Loucy (cell line): ENCODE results near the gene RAP1GDS1.

Experiments
- H2AFZ ChIP-seq: fragments of 200-600 bp; sonication (generic); 2 replicates; pipeline ENCODE4 v1.6.0; 2016; ENCODE audit warnings: antibody characterized with exemption, mild to moderate bottlenecking, low read length, moderate library complexity
- H3F3A ChIP-seq: fragments of 200-600 bp; 2 replicates; pipeline ENCODE4 v1.6.0; 2016; ENCODE audit warnings: antibody characterized with exemption, low read depth, mild to moderate bottlenecking
- H3K27me3 ChIP-seq: fragments of 200-600 bp; sonication (generic); 2 replicates; pipeline ENCODE4 v1.6.1; 2014; ENCODE audit warnings: low read length, mild to moderate bottlenecking; ENCODE audit not compliant: insufficient read depth, poor library complexity, severe bottlenecking
- H3K36me3 ChIP-seq: fragments of 200-600 bp; sonication (generic); 2 replicates; pipeline ENCODE4 v1.6.1; 2016; ENCODE audit warnings: low read length; ENCODE audit not compliant: insufficient read depth
- H3K4me1 ChIP-seq: fragments of 200-600 bp; sonication (generic); 2 replicates; pipeline ENCODE4 v1.5.1; 2014; ENCODE audit warnings: low read length, mild to moderate bottlenecking; ENCODE audit not compliant: insufficient read depth, poor library complexity, severe bottlenecking
- H3K4me2 ChIP-seq: fragments of 200-600 bp; sonication (generic); 2 replicates; pipeline ENCODE4 v1.6.0; 2014; ENCODE audit warnings: antibody characterized with exemption, low read length, low read depth, mild to moderate bottlenecking; ENCODE audit not compliant: poor library complexity, severe bottlenecking
- H3K4me3 ChIP-seq: fragments of 200-600 bp; sonication (generic); 2 replicates; pipeline ENCODE4 v1.5.1; 2014; ENCODE audit warnings: low read length, mild to moderate bottlenecking, mixed read lengths; ENCODE audit not compliant: poor library complexity, severe bottlenecking
- H3K79me2 ChIP-seq: fragments of 200-600 bp; sonication (generic); 2 replicates; pipeline ENCODE4 v1.6.1; 2014; ENCODE audit warnings: low read length; ENCODE audit not compliant: insufficient read depth
- H3K9ac ChIP-seq: fragments of 200-600 bp; sonication (generic); 2 replicates; pipeline ENCODE4 v1.6.0; 2014; ENCODE audit warnings: mild to moderate bottlenecking, low read depth, low read length, moderate library complexity; ENCODE audit not compliant: poor library complexity, severe bottlenecking
- H3K9me2 ChIP-seq: fragments of 200-600 bp; sonication (generic); replicated peaks from 2 replicates; pipeline ENCODE4 v1.6.1; 2016; ENCODE audit warnings: low read depth, low read length, mixed read lengths
- H3K9me3 ChIP-seq: fragments of 200-600 bp; sonication (generic); 2 replicates; pipeline ENCODE4 v1.6.1; 2014; ENCODE audit warnings: mild to moderate bottlenecking, antibody characterized with exemption, low read length, low read depth; ENCODE audit not compliant: insufficient read depth
- H4K20me1 ChIP-seq: fragments of 200-600 bp; sonication (generic); 2 replicates; pipeline ENCODE4 v1.6.0; 2014; ENCODE audit warnings: antibody characterized with exemption, low read length, mild to moderate bottlenecking; ENCODE audit not compliant: insufficient read depth, poor library complexity, severe bottlenecking
- CTCF ChIP-seq: fragments of 200-600 bp; sonication (generic); conservative IDR thresholded peaks from 2 replicates; pipeline ENCODE4 v1.5.1; 2014; ENCODE audit warnings: mild to moderate bottlenecking, antibody characterized with exemption, low read length
- EZH2phosphoT487 ChIP-seq: fragments of 200-600 bp; IDR thresholded peaks from 2 replicates; pipeline ENCODE4 v1.6.1; 2018; ENCODE audit warnings: antibody characterized with exemption, mild to moderate bottlenecking, moderate library complexity, borderline replicate concordance

Gene RAP1GDS1

GRCh38 chr4:98289375-98289774 is 28.2 kb downstream of the RAP1GDS1 start:
- peaks cover 73% of the 10 kb centered on the region for H3K4me1 ChIP-seq
- H3F3A ChIP-seq: peaks cover 11% of the 10 kb centered on the region
- TF ChIP-seq CTCF (no peak), EZH2phosphoT487 (no peak)
- H3K4me3 ChIP-seq: peak overlapping the region; percentile 54
- no peaks in the 10 kb centered on the region for H3K27me3 ChIP-seq
- H3K9me2 ChIP-seq: no peaks in the 10 kb centered on the region
- H4K20me1 ChIP-seq: no peaks in the 10 kb centered on the region
- peak overlapping the region; percentile 63 for H3K4me2 ChIP-seq
- no peak overlapping the region for H2AFZ ChIP-seq
- peaks cover 7% of the 10 kb centered on the region for H3K36me3 ChIP-seq
- H3K79me2 ChIP-seq: peaks cover 88% of the 10 kb centered on the region
- peak overlapping the region; percentile 71 for H3K9ac ChIP-seq
- no peaks in the 10 kb centered on the region for H3K9me3 ChIP-seq

GRCh38 chr4:98290511-98290910 is 29.3 kb downstream of the RAP1GDS1 start:
- Histone ChIP-seq H3K4me2 (peak overlapping the region; percentile 63), H2AFZ (no peak overlapping the region), H3K79me2 (peaks cover 88% of the 10 kb centered on the region), H3F3A (peaks cover 11% of the 10 kb centered on the region), H3K4me1 (peaks cover 61% of the 10 kb centered on the region), H3K9me3 (no peaks in the 10 kb centered on the region), H3K9ac (peak overlapping the region; percentile 71), H3K36me3 (peaks cover 18% of the 10 kb centered on the region), H4K20me1 (no peaks in the 10 kb centered on the region), H3K4me3 (peak overlapping the region; percentile 54), H3K27me3 (no peaks in the 10 kb centered on the region), H3K9me2 (no peaks in the 10 kb centered on the region)
- TF ChIP-seq EZH2phosphoT487 (no peak), CTCF (no peak)

GRCh38 chr4:98293104-98293887 is 32.1 kb downstream of the RAP1GDS1 start:
- Histone ChIP-seq H3K9me3 (no peaks in the 10 kb centered on the region), H4K20me1 (no peaks in the 10 kb centered on the region), H2AFZ (no peak overlapping the region), H3K36me3 (peaks cover 34% of the 10 kb centered on the region), H3K4me1 (peaks cover 42% of the 10 kb centered on the region), H3K9me2 (no peaks in the 10 kb centered on the region), H3K4me3 (no peak overlapping the region), H3K79me2 (peaks cover 91% of the 10 kb centered on the region), H3K27me3 (no peaks in the 10 kb centered on the region), H3K9ac (no peak overlapping the region), H3F3A (peaks cover 11% of the 10 kb centered on the region), H3K4me2 (no peak overlapping the region)
- TF ChIP-seq CTCF (no peak), EZH2phosphoT487 (no peak)
